SJSA1 (cell line): ENCODE measurements around the gene RPRD1B. TPM values are rescaled to one million over a fixed set of nuclear protein-coding genes. Genes with fewer than 3 reads are reported as not detected.

Experiments used
- DNase-seq, 2 experiments: peaks; one replicate each; pipeline ENCODE4 v3.0.0-alpha.2; 2015 to 2020; ENCODE audit warnings: low spot score in 2 of 2, low read depth in 1 of 2
- H3K27ac ChIP-seq: fragments of 250-450 bp; sonication (Bioruptor Pico); 2 replicates; pipeline ENCODE4 v1.5.1; 2020; ENCODE audit warnings: mild to moderate bottlenecking, moderate library complexity
- H3K27me3 ChIP-seq: fragments of 250-450 bp; sonication (Bioruptor Pico); replicated peaks from 2 replicates; pipeline ENCODE4 v1.5.1; 2020; ENCODE audit warnings: mild to moderate bottlenecking, moderate library complexity
- H3K36me3 ChIP-seq: fragments of 250-450 bp; sonication (Bioruptor Pico); 2 replicates; pipeline ENCODE4 v1.5.1; 2020; ENCODE audit warnings: mild to moderate bottlenecking
- H3K4me1 ChIP-seq: fragments of 250-450 bp; sonication (Bioruptor Pico); replicated peaks from 2 replicates; pipeline ENCODE4 v1.6.1; 2021; ENCODE audit warnings: mild to moderate bottlenecking
- H3K4me3 ChIP-seq: fragments of 250-450 bp; sonication (Bioruptor Pico); 2 replicates; pipeline ENCODE4 v1.5.1; 2020; ENCODE audit warnings: mild to moderate bottlenecking
- H3K9me3 ChIP-seq: fragments of 250-450 bp; sonication (Bioruptor Pico); replicated peaks from 2 replicates; pipeline ENCODE4 v1.5.1; 2020; ENCODE audit warnings: mild to moderate bottlenecking
- total RNA-seq: library from RNA; depleted of rRNA; stranded (reverse); fragments of >200 nt; shearing (Covaris generic); gene quantifications from 2 replicates; pipeline ENCODE4 v1.2.3, GENCODE V29; 2014

RPRD1B gene
- total RNA-seq, 1 experiment from 2014 or later, result 27.9 TPM

GRCh38 chr20:38112930-38113294 is 79.4 kb downstream of the RPRD1B start:
- H3K27me3 ChIP-seq, result no peaks in the 10 kb centered on the region
- no peak overlapping the region for H3K4me3 ChIP-seq
- peaks cover 58% of the 10 kb centered on the region for H3K4me1 ChIP-seq
- H3K36me3 ChIP-seq, result no peaks in the 10 kb centered on the region
- no peaks in the 10 kb centered on the region for H3K9me3 ChIP-seq
- H3K27ac ChIP-seq, result no peak overlapping the region
- DNase-seq, result peak in 1 of 2 experiments; percentile 37

DNA sequence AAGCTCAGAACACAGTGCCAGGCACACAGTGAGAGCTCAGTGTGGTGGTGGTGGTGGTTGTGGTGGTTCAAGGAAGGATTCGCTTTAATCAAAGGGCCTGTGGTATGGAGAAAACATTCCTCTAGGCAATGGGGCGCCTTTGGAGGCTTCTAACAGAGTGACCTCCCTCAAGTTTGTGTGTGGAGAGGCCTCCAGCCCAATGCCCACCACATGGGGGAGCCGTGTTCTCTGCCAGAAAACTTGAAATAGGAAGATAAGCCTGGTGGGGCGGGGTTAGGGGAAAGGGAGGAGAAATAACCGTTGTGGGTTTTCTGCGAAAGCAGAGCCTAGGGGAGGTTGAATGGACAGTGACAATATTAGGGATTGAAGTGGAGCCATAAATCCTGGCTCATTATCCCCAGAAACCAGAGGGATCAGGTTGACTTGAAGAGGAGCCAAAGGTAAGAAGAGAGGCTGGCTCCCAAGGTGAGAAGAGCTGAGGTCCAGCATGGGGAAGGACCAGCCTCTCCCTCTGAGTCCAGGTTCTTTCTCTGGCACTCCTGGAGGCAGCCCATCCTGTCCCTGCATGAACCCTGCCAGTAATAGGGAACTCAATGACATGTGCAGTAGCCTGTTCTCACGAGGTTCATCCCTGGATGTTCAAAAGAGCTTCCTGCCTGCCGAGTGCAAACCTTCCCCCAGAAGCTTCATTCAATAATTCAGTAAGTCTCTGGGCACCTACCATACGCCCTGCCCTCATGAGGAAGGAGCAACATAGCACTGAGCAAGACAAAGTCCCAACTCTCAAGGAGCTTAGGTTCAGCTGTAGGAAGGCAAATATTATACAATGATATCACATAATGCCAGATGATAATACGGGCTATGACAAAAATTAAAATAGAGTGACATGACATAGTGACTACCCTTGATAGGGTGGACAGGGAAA is 80.1 kb downstream of the RPRD1B start:
- H3K27me3 ChIP-seq, result no peaks in the 10 kb centered on the region
- H3K9me3 ChIP-seq, result no peaks in the 10 kb centered on the region
- no peak overlapping the region for H3K27ac ChIP-seq
- no peaks in the 10 kb centered on the region for H3K36me3 ChIP-seq
- DNase-seq, result peak; percentile 56 to 78
- H3K4me3 ChIP-seq, result no peak overlapping the region
- peaks cover 65% of the 10 kb centered on the region for H3K4me1 ChIP-seq

- H3K9me3 ChIP-seq, result no peaks in the 10 kb centered on the region
- no peaks in the 10 kb centered on the region for H3K27me3 ChIP-seq
- no peak overlapping the region for H3K27ac ChIP-seq
- peak in 1 of 2 experiments; percentile 44 for DNase-seq
- peaks cover 62% of the 10 kb centered on the region for H3K4me1 ChIP-seq
- H3K36me3 ChIP-seq, result no peaks in the 10 kb centered on the region
- no peak overlapping the region for H3K4me3 ChIP-seq
Observed at GRCh38 chr20:38114353-38114791, 80.8 kb downstream of the RPRD1B start.

DNA sequence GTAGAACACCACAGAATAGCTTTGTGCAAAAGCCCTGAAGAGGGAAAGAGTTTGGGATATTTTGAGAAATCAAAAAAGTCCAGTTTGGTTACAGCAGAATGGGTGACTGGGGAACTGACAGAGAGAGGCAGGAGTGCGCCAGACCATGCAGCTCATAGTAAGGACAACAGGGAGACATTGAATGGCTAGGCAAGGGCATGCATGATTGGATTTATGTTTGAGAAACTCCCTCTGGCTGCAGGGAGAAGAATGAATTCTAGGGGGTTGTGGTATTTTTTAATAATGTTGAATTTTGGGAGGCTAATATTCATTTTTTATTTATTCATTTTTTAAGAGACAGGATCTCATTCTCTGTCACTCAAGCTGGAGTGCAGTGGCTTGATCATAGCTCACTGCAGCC is 81.7 kb downstream of the RPRD1B start:
- no peak overlapping the region for H3K4me3 ChIP-seq
- DNase-seq, result peak in 1 of 2 experiments; percentile 20
- no peaks in the 10 kb centered on the region for H3K36me3 ChIP-seq
- no peak overlapping the region for H3K27ac ChIP-seq
- no peaks in the 10 kb centered on the region for H3K27me3 ChIP-seq
- H3K4me1 ChIP-seq, result peaks cover 53% of the 10 kb centered on the region
- H3K9me3 ChIP-seq, result no peaks in the 10 kb centered on the region

DNA sequence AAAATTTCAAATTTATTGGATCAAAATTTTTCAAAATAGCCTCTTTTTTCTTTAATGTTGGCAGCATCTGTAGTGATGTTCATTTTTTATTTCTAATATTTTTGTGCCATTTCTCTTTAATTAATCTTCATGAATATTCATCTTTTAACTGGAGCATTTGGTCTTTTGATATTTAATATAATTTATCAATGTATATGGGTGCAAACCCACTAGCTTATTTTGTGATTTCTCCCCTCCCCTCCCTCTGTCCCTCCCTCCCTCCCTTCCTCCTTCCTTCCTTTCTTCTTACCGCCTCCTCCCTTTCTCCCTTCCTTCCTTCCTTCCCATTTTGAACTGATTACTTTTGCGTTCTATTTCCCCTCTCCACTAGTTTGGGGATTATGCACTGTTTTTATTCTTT is 82.3 kb downstream of the RPRD1B start:
- Histone ChIP-seq H3K4me1 (peaks cover 46% of the 10 kb centered on the region), H3K27ac (no peak overlapping the region), H3K27me3 (no peaks in the 10 kb centered on the region), H3K4me3 (no peak overlapping the region), H3K36me3 (no peaks in the 10 kb centered on the region), H3K9me3 (no peaks in the 10 kb centered on the region)
- DNase-seq, result no peak

DNA sequence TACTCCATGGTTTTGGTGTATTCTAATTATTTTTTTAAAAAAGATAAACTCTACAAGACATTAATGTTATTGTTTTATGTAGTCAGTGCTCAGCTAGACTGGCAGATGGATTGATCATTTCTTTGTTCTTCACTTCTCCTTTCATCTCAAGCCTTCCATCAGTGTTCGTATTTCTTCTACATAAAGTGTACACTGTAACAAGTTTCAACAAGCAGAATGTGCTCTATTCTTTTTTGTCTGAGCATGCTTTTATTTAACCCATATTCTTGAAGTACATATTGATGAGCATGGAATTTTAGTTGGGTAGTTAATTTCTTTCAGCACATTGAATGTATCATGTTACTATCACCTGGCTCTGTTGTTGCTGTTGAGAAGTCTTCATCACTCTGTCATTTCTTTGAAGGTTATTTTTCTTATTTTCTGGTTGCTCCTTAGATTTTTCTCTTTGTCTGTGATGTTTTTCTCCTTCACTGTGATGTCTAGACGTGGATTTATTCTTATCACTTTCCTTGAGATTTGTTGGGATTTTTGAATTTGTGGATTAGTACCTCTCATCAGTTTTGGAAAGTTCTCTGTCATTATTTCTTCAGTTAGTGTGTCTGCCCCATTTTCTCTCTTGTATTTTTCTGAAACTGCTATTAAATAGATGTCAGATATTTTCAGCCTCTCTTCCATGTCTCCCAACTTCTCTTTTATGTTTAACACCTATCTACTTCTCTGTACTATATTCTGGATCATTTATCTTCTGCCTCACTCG is 83.0 kb downstream of the RPRD1B start:
- Histone ChIP-seq H3K27ac (no peak overlapping the region), H3K4me1 (peaks cover 40% of the 10 kb centered on the region), H3K36me3 (no peaks in the 10 kb centered on the region), H3K27me3 (no peaks in the 10 kb centered on the region), H3K4me3 (no peak overlapping the region), H3K9me3 (no peaks in the 10 kb centered on the region)
- DNase-seq, result no peak

DNA sequence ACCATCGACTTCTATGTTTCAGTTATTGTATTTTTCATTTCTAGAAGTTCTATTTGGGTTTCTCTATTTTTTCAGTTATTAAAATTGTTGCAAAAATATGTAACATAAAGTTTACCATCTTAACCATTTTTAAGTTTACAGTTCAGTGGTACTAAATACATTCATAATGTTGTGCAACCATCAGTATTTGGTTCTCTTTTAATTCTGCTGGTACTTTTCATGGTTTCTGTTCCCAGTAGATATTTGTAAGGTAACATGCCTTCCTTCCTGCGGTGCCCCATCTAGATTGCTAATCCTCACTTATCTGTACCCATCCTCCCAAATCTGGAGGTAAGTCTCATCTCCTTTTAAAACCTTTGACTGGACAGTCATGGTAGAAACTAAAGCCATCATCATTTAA is 83.7 kb downstream of the RPRD1B start:
- Histone ChIP-seq H3K4me3 (no peak overlapping the region), H3K27ac (peak overlapping the region; percentile 50), H3K36me3 (no peaks in the 10 kb centered on the region), H3K4me1 (peaks cover 39% of the 10 kb centered on the region), H3K27me3 (no peaks in the 10 kb centered on the region), H3K9me3 (no peaks in the 10 kb centered on the region)
- no peak for DNase-seq

- DNase-seq, result peak; percentile 78 to 84
- Histone ChIP-seq H3K4me1 (peaks cover 41% of the 10 kb centered on the region), H3K27ac (peak overlapping the region; percentile 59), H3K4me3 (no peak overlapping the region), H3K9me3 (no peaks in the 10 kb centered on the region), H3K27me3 (no peaks in the 10 kb centered on the region), H3K36me3 (no peaks in the 10 kb centered on the region)
Observed at GRCh38 chr20:38117635-38118034, 84.1 kb downstream of the RPRD1B start.

DNA sequence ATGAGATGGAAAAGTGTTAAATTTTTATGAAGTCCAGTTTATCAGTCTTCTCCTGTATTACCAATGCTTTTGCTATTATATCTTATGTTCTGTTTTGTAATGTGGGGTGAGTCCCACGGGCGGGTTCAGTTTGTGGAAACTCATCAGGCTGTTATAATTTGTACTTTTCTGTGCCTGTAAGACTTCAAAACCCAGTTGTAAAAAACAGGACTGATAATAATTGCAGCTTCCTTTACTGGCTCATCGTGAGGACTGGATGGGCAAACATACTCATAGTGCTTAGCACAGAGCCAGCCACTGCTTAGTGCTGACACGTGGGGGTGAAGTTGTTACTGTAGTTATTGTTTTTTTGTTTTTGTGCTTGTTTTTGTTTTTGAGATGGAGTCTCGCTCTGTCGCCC is 85.9 kb downstream of the RPRD1B start:
- H3K27ac ChIP-seq, result no peak overlapping the region
- peak in 1 of 2 experiments; percentile 11 for DNase-seq

GRCh38 chr20:38120625-38120988 is 87.1 kb downstream of the RPRD1B start:
- Histone ChIP-seq H3K9me3 (no peaks in the 10 kb centered on the region), H3K27ac (no peak overlapping the region), H3K4me3 (no peak overlapping the region), H3K4me1 (peaks cover 42% of the 10 kb centered on the region), H3K36me3 (no peaks in the 10 kb centered on the region), H3K27me3 (no peaks in the 10 kb centered on the region)
- no peak for DNase-seq

More for the DNA sequence above, 85.9 kb downstream of the RPRD1B start:
- Histone ChIP-seq H3K9me3 (no peaks in the 10 kb centered on the region), H3K27me3 (no peaks in the 10 kb centered on the region), H3K4me3 (no peak overlapping the region), H3K36me3 (no peaks in the 10 kb centered on the region), H3K4me1 (peaks cover 33% of the 10 kb centered on the region)

- no peak for DNase-seq
- no peak overlapping the region for H3K4me3 ChIP-seq
- H3K9me3 ChIP-seq, result no peaks in the 10 kb centered on the region
- H3K27ac ChIP-seq, result no peak overlapping the region
- H3K27me3 ChIP-seq, result no peaks in the 10 kb centered on the region
- H3K36me3 ChIP-seq, result no peaks in the 10 kb centered on the region
- peaks cover 53% of the 10 kb centered on the region for H3K4me1 ChIP-seq
Observed at GRCh38 chr20:38121741-38122140, 88.2 kb downstream of the RPRD1B start.

- Histone ChIP-seq H3K4me3 (no peak overlapping the region), H3K36me3 (no peaks in the 10 kb centered on the region), H3K4me1 (peaks cover 54% of the 10 kb centered on the region), H3K27ac (peak overlapping the region; percentile 80), H3K27me3 (no peaks in the 10 kb centered on the region), H3K9me3 (no peaks in the 10 kb centered on the region)
- DNase-seq, result peak; percentile 49 to 57
Observed at GRCh38 chr20:38123021-38123587, 89.6 kb downstream of the RPRD1B start.

DNA sequence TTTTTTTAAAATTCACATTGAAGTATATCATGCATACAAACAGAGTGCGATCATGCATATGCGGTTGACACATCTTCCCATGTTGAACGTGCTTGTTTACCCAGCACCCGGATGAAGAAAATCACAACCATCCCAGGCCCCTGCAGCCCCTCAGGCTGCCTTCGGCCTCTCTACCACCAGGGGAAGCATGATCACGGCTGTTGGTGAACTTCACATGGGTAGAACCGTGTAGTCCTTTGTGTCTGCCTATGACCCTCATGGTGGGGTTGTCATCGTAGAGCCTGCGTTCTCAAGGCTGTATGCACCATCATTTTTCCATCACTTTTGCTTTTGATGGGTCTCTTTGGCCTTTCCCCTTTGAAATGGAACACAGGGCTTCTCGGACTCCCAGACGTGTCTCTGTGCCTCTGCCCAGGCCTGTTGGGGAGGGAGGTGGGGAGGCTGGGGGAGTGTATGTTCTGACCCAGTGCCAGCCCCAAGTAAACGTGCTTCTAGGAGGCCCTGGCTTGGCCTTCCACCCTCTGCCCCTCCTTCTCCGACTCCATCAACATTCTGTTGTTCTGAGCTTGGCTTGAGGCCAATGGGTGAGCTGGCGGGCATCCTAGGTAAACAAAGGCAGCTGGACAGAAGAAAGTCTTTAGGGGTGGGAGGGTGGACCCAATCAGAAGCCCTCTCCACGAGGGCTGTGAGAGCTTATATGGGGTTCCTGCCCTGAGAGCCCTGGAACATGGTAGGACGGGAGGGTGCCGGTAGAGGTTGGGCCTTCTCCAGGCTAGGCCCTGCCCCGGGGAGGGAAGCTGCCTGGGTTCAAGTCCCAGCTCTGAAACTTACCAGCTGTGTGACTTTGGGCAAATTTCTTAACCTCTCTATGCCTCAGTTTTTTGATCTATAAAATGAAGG is 91.9 kb downstream of the RPRD1B start:
- Histone ChIP-seq H3K9me3 (no peaks in the 10 kb centered on the region), H3K36me3 (no peaks in the 10 kb centered on the region), H3K27me3 (no peaks in the 10 kb centered on the region), H3K4me3 (no peak overlapping the region), H3K27ac (no peak overlapping the region), H3K4me1 (peaks cover 47% of the 10 kb centered on the region)
- DNase-seq, result peak; percentile 81 to 86
